LNCaP clone FGC (cell line): Measurements from ENCODE around the gene KLHL8.

Experiments used
- DNase-seq: peaks from one replicate; pipeline ENCODE4 v3.0.0-alpha.2; 2011; ENCODE audit warnings: low read depth
- H3K4me3 ChIP-seq: 2 replicates; pipeline ENCODE4 v1.5.1; 2011; ENCODE audit warnings: mild to moderate bottlenecking, low read depth, low read length, control low read depth
- CTCF ChIP-seq: IDR thresholded peaks from 2 replicates; pipeline ENCODE4 v1.5.1; 2012; ENCODE audit warnings: mild to moderate bottlenecking; ENCODE audit not compliant: control insufficient read depth, insufficient read depth; ENCODE audit errors: extremely low read depth

Gene KLHL8

GRCh38 chr4:87220094-87220822, at the start of gene KLHL8:
TSS of gene KLHL8 (minus strand) at chr4:87220618. CDS start at chr4:87195539, 25,079 bp downstream.
- no peak for DNase-seq
- TF ChIP-seq CTCF: no peak
- peak within 1 kb of the TSS; percentile 82 for H3K4me3 ChIP-seq

- TF ChIP-seq CTCF: peak; percentile 82
- peak; percentile 46 for DNase-seq
- H3K4me3 ChIP-seq: no peak overlapping the region
Measured at GRCh38 chr4:87270144-87270543, 49.7 kb upstream of the KLHL8 start.

GRCh38 chr4:87268411-87268810, 48.0 kb upstream of the KLHL8 start:
- no peak for DNase-seq
- H3K4me3 ChIP-seq: no peak overlapping the region

GRCh38 chr4:87266986-87267385, 46.6 kb upstream of the KLHL8 start:
- DNase-seq: no peak

More at GRCh38 chr4:87268411-87268810, 48.0 kb upstream of the KLHL8 start:
- no peak for TF ChIP-seq CTCF

GRCh38 chr4:87262886-87263285, 42.5 kb upstream of the KLHL8 start:
- TF ChIP-seq CTCF: no peak
- H3K4me3 ChIP-seq: no peak overlapping the region
- no peak for DNase-seq

More at GRCh38 chr4:87266986-87267385, 46.6 kb upstream of the KLHL8 start:
- no peak for TF ChIP-seq CTCF
- no peak overlapping the region for H3K4me3 ChIP-seq

GRCh38 chr4:87260477-87260876, 40.1 kb upstream of the KLHL8 start:
- no peak for TF ChIP-seq CTCF
- no peak for DNase-seq
- H3K4me3 ChIP-seq: no peak overlapping the region

GRCh38 chr4:87258677-87259076, 38.3 kb upstream of the KLHL8 start:
- no peak overlapping the region for H3K4me3 ChIP-seq
- DNase-seq: no peak
- TF ChIP-seq CTCF: no peak
